PC-3 (cell line): ENCODE results near the gene FSTL1.

ENCODE experiments used
- EZH2 ChIP-seq: fragments of 300-600 bp; sonication (generic); IDR thresholded peaks from one replicate; pipeline ENCODE4 v1.6.1; 2017; ENCODE audit warnings: antibody characterized with exemption, mild to moderate bottlenecking, low read length; ENCODE audit not compliant: unreplicated experiment
- EZH2phosphoT487 ChIP-seq: fragments of 300-600 bp; sonication (generic); IDR thresholded peaks from 2 replicates; pipeline ENCODE4 v1.6.1; 2018; ENCODE audit warnings: mild to moderate bottlenecking, antibody characterized with exemption, low read length, borderline replicate concordance
- TF ChIP-seq, protein P1 (sequence below): fragments of 300-600 bp; sonication (generic); conservative IDR thresholded peaks from 2 replicates; pipeline ENCODE4 v1.5.1; 2017; ENCODE audit warnings: antibody characterized with exemption, low read depth, mild to moderate bottlenecking, low read length

GRCh38 chr3:120436523-120437050 is 14.2 kb downstream of the FSTL1 start:
- TF ChIP-seq, protein P1, sequence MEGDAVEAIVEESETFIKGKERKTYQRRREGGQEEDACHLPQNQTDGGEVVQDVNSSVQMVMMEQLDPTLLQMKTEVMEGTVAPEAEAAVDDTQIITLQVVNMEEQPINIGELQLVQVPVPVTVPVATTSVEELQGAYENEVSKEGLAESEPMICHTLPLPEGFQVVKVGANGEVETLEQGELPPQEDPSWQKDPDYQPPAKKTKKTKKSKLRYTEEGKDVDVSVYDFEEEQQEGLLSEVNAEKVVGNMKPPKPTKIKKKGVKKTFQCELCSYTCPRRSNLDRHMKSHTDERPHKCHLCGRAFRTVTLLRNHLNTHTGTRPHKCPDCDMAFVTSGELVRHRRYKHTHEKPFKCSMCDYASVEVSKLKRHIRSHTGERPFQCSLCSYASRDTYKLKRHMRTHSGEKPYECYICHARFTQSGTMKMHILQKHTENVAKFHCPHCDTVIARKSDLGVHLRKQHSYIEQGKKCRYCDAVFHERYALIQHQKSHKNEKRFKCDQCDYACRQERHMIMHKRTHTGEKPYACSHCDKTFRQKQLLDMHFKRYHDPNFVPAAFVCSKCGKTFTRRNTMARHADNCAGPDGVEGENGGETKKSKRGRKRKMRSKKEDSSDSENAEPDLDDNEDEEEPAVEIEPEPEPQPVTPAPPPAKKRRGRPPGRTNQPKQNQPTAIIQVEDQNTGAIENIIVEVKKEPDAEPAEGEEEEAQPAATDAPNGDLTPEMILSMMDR: no peak
- no peak for TF ChIP-seq EZH2
- TF ChIP-seq EZH2phosphoT487: no peak
